Endothelial cell of umbilical vein (primary cell): ENCODE results near the gene NDST4. TPM values are rescaled to one million over a fixed set of nuclear protein-coding genes. Genes with fewer than 3 reads are reported as not detected.

Experiments
- BruUV-seq: library from RNA; stranded (reverse); fragments of 400-500 nt; replicated peaks from 2 replicates; lab custom pipeline; 2021; lab: Mats Ljungman, UMichigan
- CTCF ChIA-PET: fragments of 300-600, 350-600 bp; sonication (Branson Sonifier 250); formaldehyde crosslinking; loops from one replicate; lab custom pipeline; 2021; ENCODE audit warnings: antibody characterized with exemption, inconsistent platforms; lab: Charles Lee
- POLR2A ChIA-PET: fragments of 300-600, 350-600 bp; sonication (Branson Sonifier 250); formaldehyde crosslinking; loops from one replicate; lab custom pipeline; 2021; ENCODE audit warnings: antibody characterized with exemption, inconsistent platforms; lab: Charles Lee
- DNase-seq: peaks from one replicate; pipeline ENCODE4 v3.0.0-alpha.2; 2011; ENCODE audit warnings: low read depth, low spot score
- FAIRE-seq: peaks from 2 replicates; lab custom pipeline; 2011; peaks lifted over from hg19 to GRCh38; lab: Jason Lieb, UNC
- H2AFZ ChIP-seq: 2 replicates; pipeline ENCODE4 v1.6.0; 2012; ENCODE audit warnings: low read depth, low read length, control low read depth, inconsistent platforms
- H3K27ac ChIP-seq: 2 replicates; pipeline ENCODE4 v1.5.1; 2011; ENCODE audit warnings: low read depth, mild to moderate bottlenecking, control low read depth, low read length, moderate library complexity; ENCODE audit not compliant: insufficient read depth
- H3K27me3 ChIP-seq, 2 experiments: 2 replicates each; pipeline versions ENCODE4 v1.6.0 to v1.6.1; 2011; ENCODE audit warnings: low read length in 2 of 2, mixed read lengths in 1 of 2; ENCODE audit not compliant: control insufficient read depth in 2 of 2, insufficient read depth in 2 of 2
- H3K36me3 ChIP-seq, 2 experiments: 2 replicates in 1 of 2; 3 replicates in 1 of 2; pipeline ENCODE4 v1.5.1; 2011; ENCODE audit warnings: low read length in 2 of 2, mild to moderate bottlenecking in 1 of 2, moderate library complexity in 1 of 2; ENCODE audit not compliant: control insufficient read depth in 2 of 2, insufficient read depth in 2 of 2; ENCODE audit errors: extremely low read depth in 1 of 2
- H3K4me1 ChIP-seq: 3 replicates; pipeline ENCODE4 v1.5.1; 2011; ENCODE audit warnings: mild to moderate bottlenecking, low read length; ENCODE audit not compliant: control insufficient read depth, insufficient read depth; ENCODE audit errors: extremely low read depth
- H3K4me2 ChIP-seq: 2 replicates; pipeline ENCODE4 v1.6.1; 2011; ENCODE audit warnings: low read length, control low read depth, mixed read lengths; ENCODE audit not compliant: insufficient read depth
- H3K4me3 ChIP-seq, 3 experiments: fragments of 200-600 bp in 1 of 3; sonication (generic), shearing (Covaris generic) in 1 of 3; replicated peaks in 1 of 3; 2 replicates each; pipeline ENCODE4 v1.5.1; 2011 to 2016; ENCODE audit warnings: control low read depth in 3 of 3, low read length in 3 of 3, mild to moderate bottlenecking in 2 of 3, inconsistent platforms in 1 of 3, low read depth in 1 of 3, moderate library complexity in 1 of 3; ENCODE audit not compliant: insufficient read depth in 1 of 3
- H3K79me2 ChIP-seq: 2 replicates; pipeline ENCODE4 v1.6.0; 2012; ENCODE audit warnings: low read length, inconsistent platforms; ENCODE audit not compliant: control insufficient read depth, insufficient read depth
- H3K9ac ChIP-seq: replicated peaks from 2 replicates; pipeline ENCODE3; 2011; ENCODE audit warnings: low read length, control low read depth; ENCODE audit not compliant: insufficient read depth; ENCODE audit errors: extremely low read depth
- H3K9me1 ChIP-seq: replicated peaks from 3 replicates; pipeline ENCODE4 v1.6.0; 2011; ENCODE audit warnings: mild to moderate bottlenecking, low read length; ENCODE audit not compliant: control insufficient read depth, insufficient read depth; ENCODE audit errors: extremely low read depth
- H3K9me3 ChIP-seq: replicated peaks from 2 replicates; pipeline ENCODE4 v1.5.1; 2012; ENCODE audit warnings: low read length, inconsistent platforms; ENCODE audit not compliant: control insufficient read depth, insufficient read depth
- H4K20me1 ChIP-seq: replicated peaks from 2 replicates; pipeline ENCODE3; 2011; ENCODE audit warnings: mild to moderate bottlenecking, low read length; ENCODE audit not compliant: control insufficient read depth, insufficient read depth; ENCODE audit errors: extremely low read depth
- EZH2 ChIP-seq: IDR thresholded peaks from 2 replicates; pipeline ENCODE4 v1.6.1; 2012; ENCODE audit warnings: borderline replicate concordance, low read depth, mild to moderate bottlenecking, moderate library complexity, low read length, inconsistent platforms; ENCODE audit not compliant: severe bottlenecking
- FOS ChIP-seq: IDR thresholded peaks from 2 replicates; pipeline ENCODE4 v1.6.1; 2011; ENCODE audit warnings: mild to moderate bottlenecking, low read length, moderate library complexity, borderline replicate concordance; ENCODE audit not compliant: insufficient read depth
- GATA2 ChIP-seq: IDR thresholded peaks from 2 replicates; pipeline ENCODE4 v1.7.0; 2011; ENCODE audit warnings: low read depth, mild to moderate bottlenecking, moderate library complexity, mixed read lengths, low read length; ENCODE audit not compliant: insufficient read length, insufficient read depth
- JUN ChIP-seq: IDR thresholded peaks from 2 replicates; pipeline ENCODE4 v1.6.1; 2011; ENCODE audit warnings: borderline replicate concordance, low read depth; ENCODE audit not compliant: insufficient read length, insufficient read depth
- MYC ChIP-seq: IDR thresholded peaks from one replicate; pipeline ENCODE4 v1.6.1; 2011; ENCODE audit warnings: mild to moderate bottlenecking, low read depth, low read length
- POLR2A ChIP-seq: IDR thresholded peaks from 2 replicates; pipeline ENCODE4 v1.6.1; 2012; ENCODE audit warnings: low read depth, mild to moderate bottlenecking, control low read depth, low read length
- POLR2AphosphoS5 ChIP-seq: IDR thresholded peaks from 2 replicates; pipeline ENCODE4 v1.6.1; 2012; ENCODE audit warnings: low read depth, mild to moderate bottlenecking, control low read depth, low read length, moderate library complexity; ENCODE audit not compliant: insufficient read depth
- dilution Hi-C: fragments of 300-500 bp; cut with MboI; formaldehyde crosslinking; loops from one replicate; pipeline ENCODE4 v1.15.0; 2019; ENCODE audit warnings: low sequenced_read_pairs; ENCODE audit not compliant: extremely low pct_ligation_motif_present
- intact Hi-C: fragments of 100-400 bp; cut with micrococcal nuclease; formaldehyde crosslinking; loops from one replicate; pipeline ENCODE4 v1.10.0; 2022
- polyA plus RNA-seq, 4 experiments: library from polyadenylated mRNA; depleted of rRNA in 3 of 4; stranded (reverse) in 3 of 4; unstranded in 1 of 4; fragments of >200 nt; gene quantifications; 2 replicates each; pipeline versions ENCODE4 v1.2.1 to v1.2.3, GENCODE V29; 2011 to 2012; ENCODE audit warnings: missing spikeins in 1 of 4
- total RNA-seq: library from RNA; stranded (reverse); gene quantifications from 2 replicates; pipeline ENCODE4 v1.2.3, GENCODE V29; 2021
- TF ChIP-seq, protein P1 (sequence below): IDR thresholded peaks from 2 replicates; pipeline ENCODE4 v1.6.1; 2011; ENCODE audit not compliant: insufficient read depth, insufficient read length
- TF ChIP-seq, protein P2 (sequence below), 2 donors: IDR thresholded peaks; 1 replicate in 1 of 2; 2 replicates in 1 of 2; pipeline ENCODE4 v1.5.1; 2011; ENCODE audit warnings: low read length in 2 of 2, mild to moderate bottlenecking in 2 of 2, moderate library complexity in 2 of 2, control low read depth in 1 of 2, inconsistent platforms in 1 of 2, low read depth in 1 of 2; ENCODE audit not compliant: insufficient read depth in 1 of 2; ENCODE audit errors: extremely low read depth in 1 of 2

NDST4 gene
- total and polyA plus RNA-seq, 2 donors (not counting 3 experiments of a cell fraction or from before 2014, with no cell fraction given), result not detected

DNA sequence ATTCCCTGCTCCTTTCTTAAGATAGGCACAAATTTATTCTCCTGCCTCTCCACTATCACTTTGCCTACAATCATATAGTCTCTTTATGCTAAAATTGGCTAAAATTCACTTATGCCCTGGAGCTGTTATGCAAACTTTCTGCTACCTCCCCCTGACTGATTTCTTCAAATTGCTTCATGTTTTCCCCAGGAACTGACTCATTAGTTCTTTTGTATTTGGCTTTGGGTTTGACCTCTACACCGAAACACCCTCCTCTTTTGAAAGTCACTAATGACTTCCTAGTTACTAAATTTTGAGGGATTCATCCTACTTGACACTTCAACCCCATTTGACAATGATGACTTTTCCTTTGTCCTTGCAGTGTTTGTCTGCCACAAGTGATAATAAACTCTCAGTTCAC, 222.6 kb downstream of the NDST4 start:
- no peak for FAIRE-seq
- Histone ChIP-seq H3K4me2 (no peak overlapping the region), H3K79me2 (no peaks in the 10 kb centered on the region), H3K27me3 (no peaks in the 10 kb centered on the region), H3K9ac (no peak overlapping the region), H3K36me3 (no peaks in the 10 kb centered on the region), H4K20me1 (no peaks in the 10 kb centered on the region), H3K4me1 (no peaks in the 10 kb centered on the region), H3K4me3 (no peak overlapping the region), H2AFZ (no peak overlapping the region), H3K9me3 (no peaks in the 10 kb centered on the region), H3K9me1 (no peaks in the 10 kb centered on the region), H3K27ac (no peak overlapping the region)
- no peak for DNase-seq
- ChIA-PET CTCF (no interaction called here), POLR2A (no interaction called here)
- intact Hi-C loops, result no loop called here
- TF ChIP-seq, protein P1, sequence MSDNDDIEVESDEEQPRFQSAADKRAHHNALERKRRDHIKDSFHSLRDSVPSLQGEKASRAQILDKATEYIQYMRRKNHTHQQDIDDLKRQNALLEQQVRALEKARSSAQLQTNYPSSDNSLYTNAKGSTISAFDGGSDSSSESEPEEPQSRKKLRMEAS, result no peak
- TF ChIP-seq POLR2A (no peak), FOS (no peak), MYC (no peak), EZH2 (no peak), POLR2AphosphoS5 (no peak)
- TF ChIP-seq, protein P2, sequence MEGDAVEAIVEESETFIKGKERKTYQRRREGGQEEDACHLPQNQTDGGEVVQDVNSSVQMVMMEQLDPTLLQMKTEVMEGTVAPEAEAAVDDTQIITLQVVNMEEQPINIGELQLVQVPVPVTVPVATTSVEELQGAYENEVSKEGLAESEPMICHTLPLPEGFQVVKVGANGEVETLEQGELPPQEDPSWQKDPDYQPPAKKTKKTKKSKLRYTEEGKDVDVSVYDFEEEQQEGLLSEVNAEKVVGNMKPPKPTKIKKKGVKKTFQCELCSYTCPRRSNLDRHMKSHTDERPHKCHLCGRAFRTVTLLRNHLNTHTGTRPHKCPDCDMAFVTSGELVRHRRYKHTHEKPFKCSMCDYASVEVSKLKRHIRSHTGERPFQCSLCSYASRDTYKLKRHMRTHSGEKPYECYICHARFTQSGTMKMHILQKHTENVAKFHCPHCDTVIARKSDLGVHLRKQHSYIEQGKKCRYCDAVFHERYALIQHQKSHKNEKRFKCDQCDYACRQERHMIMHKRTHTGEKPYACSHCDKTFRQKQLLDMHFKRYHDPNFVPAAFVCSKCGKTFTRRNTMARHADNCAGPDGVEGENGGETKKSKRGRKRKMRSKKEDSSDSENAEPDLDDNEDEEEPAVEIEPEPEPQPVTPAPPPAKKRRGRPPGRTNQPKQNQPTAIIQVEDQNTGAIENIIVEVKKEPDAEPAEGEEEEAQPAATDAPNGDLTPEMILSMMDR (IDR thresholded peaks at IDR 0.05; ENCODE audit: extremely low read depth in 1 of 2, insufficient read depth in 1 of 2, low read depth in 1 of 2, low read length in 2 of 2), result no peak
- no TSS peak for BruUV-seq
- dilution Hi-C loops, result no loop called here

DNA sequence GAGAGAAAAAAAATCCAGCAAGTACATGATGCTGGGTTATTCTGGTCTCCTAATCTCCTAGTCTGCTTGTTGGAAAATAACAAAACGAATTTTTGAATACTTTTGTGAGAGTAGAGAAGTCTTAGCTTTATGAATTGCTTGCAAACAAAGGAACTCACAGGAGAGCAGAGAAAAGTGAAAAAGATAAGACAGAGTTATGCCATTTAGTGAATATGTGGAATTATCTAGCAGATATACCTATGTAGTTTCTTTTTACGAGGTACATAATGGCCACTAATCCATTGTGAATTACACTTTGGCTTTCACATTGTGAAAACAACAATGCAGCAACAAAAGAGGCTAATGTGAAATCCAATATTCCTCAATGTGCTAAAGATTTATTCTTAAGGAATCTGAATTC, 226.7 kb downstream of the NDST4 start:
- intact Hi-C loops, result no loop called here
- no peak for TF ChIP-seq FOS
- no peak for TF ChIP-seq JUN
- TF ChIP-seq POLR2A, result no peak
- TF ChIP-seq, protein P1, result no peak
- TF ChIP-seq GATA2, result no peak
- no peak for TF ChIP-seq MYC
- TF ChIP-seq EZH2, result no peak
- TF ChIP-seq, protein P2 (IDR thresholded peaks at IDR 0.05; ENCODE audit: extremely low read depth in 1 of 2, insufficient read depth in 1 of 2, low read depth in 1 of 2, low read length in 2 of 2), result no peak
- no peak for TF ChIP-seq POLR2AphosphoS5
- Histone ChIP-seq H3K36me3 (no peaks in the 10 kb centered on the region), H3K4me3 (no peak overlapping the region), H3K9ac (no peak overlapping the region), H3K4me2 (no peak overlapping the region), H3K4me1 (no peaks in the 10 kb centered on the region), H3K9me3 (no peaks in the 10 kb centered on the region), H3K27me3 (no peaks in the 10 kb centered on the region), H2AFZ (no peak overlapping the region), H3K79me2 (no peaks in the 10 kb centered on the region), H3K27ac (no peak overlapping the region), H3K9me1 (no peaks in the 10 kb centered on the region), H4K20me1 (no peaks in the 10 kb centered on the region)
- ChIA-PET CTCF (no interaction called here), POLR2A (no interaction called here)
- FAIRE-seq (no peak), DNase-seq (no peak)
- BruUV-seq, result no TSS peak
- dilution Hi-C loops, result no loop called here
